Stimulated activated CD4-positive, alpha-beta T cell treated with anti-CD3 and anti-CD28 coated beads, Interleukin-1b, Interleukin-23, amount 100 ng/mL, for 24 hours (primary cell): Measurements from ENCODE around the gene SSUH2.
"Not testable (repeated sequence)": the region's sequence is repeated elsewhere in the genome, so short reads cannot be mapped to it uniquely, and the experiment has no call there.

Experiments used
- DNase-seq, 4 experiments: peaks; one replicate each; pipeline ENCODE4 v3.0.0-alpha.2; 2020; ENCODE audit warnings: low read depth in 4 of 4, low spot score in 1 of 4

The SSUH2 gene, protein sequence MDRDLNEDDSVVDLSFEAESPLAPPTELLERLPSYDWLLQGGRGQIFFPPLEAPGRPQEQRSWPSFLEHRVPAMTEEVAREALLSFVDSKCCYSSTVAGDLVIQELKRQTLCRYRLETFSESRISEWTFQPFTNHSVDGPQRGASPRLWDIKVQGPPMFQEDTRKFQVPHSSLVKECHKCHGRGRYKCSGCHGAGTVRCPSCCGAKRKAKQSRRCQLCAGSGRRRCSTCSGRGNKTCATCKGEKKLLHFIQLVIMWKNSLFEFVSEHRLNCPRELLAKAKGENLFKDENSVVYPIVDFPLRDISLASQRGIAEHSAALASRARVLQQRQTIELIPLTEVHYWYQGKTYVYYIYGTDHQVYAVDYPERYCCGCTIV

DNA sequence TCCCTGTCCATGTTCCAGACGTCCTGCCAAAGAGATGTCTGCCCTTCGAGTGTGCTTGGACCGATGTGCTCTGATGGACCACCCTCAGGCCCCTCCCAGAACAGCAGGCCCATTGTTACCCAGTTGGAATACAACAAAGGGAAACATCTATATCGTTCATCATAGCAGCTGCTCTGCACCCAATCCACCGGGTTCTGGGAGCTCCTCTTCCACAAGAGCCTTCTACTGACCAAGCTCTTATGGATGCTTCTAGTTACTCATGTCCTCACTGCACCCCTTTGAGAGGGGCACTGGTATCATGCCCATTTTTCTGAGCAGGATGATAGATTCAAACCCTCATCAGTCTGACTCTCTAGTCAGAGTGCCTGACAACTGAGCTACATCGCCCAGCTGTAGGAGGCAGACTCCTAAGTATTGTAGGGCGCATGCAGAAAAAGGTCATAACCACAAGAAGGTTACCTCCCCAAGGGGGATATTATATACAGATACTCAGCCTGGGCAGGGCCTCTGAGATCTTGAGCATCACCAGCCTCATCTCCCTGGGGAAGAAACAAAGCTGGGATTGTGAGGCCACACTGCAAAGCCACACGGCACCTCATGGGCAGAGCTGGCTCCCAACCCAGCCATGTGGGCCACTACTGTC, at the start of gene SSUH2:
SSUH2 (minus strand) TSS at position 51 of the 643 bp plus-strand sequence; CDS start at position 11, 40 bp downstream.
- no peak for DNase-seq

GRCh38 chr3:8691295-8691694, 46.7 kb upstream of the SSUH2 start:
- DNase-seq: not testable (repeated sequence)

DNA sequence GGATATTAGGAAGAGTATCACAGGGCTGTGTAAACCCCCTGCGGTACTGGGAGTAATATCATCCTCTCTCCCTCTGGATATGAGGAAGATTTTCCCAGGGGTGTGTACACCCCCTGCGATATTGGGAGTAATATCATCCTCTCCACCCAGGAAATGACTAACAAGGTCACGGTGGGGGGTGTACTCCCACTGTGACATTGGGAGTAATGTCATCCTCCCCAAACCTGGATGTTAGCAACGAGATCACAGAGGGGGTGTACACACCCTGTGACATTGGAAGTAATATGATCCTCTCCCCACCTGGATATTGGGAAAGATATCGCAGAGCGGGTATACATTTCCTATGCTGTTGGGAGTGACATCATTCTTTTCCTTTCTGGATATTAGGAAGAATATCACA, 40.4 kb upstream of the SSUH2 start:
- DNase-seq: not testable (repeated sequence)

DNA sequence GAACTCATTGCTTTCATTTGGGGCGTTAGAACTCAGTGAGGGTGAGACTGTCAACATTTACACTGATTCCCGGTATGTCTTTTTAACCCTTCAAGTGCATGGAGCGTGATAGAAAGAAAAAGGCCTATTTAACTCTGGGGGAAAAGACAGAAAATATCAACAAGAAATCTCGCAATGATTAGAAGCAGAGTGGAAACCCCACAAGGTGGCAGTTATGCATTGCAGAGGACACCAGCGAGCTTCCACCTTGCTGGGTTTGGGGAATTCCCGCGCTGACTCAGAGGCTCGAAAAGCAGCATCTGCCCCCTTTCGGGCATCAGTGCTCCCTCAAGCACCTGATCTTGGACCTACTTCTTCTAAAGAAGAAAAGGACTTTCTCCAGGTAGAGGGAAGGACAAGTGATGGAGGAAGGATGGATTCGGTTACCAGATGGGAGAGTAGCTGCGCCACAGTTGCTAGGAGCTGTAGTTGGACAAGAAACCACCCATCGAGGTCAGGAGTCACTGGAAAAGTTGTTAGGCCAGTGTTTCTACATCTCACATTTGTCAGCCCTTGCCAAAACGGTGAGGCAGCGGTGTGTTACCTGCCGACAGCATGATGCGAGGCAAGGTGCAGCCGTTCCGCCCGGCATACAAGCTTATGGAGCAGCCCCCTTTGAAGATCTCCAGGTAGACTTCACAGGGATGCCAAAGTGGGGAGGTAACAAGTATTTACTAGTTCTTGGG, 38.4 kb upstream of the SSUH2 start:
- DNase-seq: not testable (repeated sequence)

GRCh38 chr3:8681881-8682538, 37.4 kb upstream of the SSUH2 start:
- DNase-seq: not testable (repeated sequence)

GRCh38 chr3:8681349-8681748, 36.8 kb upstream of the SSUH2 start:
- no peak for DNase-seq

GRCh38 chr3:8679817-8680553, 35.4 kb upstream of the SSUH2 start:
- DNase-seq: not testable (repeated sequence)

DNA sequence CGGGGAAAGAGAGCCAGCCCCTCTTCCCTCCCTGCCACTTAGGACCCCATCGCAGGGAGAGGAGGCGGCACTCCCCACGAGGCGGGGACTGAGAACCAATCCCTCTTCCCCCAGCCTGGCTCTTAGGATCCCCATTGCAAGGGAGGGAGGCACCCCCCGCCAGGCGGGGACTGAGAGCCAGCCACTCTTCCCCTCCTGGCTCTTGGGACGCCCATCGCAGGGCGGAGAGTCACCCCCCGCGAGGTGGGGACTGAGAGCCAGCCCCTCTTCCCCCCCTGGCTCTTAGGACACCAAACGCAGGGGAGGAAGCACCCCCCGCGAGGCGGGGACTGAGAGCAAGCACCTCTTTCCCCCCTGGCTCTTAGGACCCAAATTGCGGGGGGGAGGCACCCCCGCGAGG, 34.2 kb upstream of the SSUH2 start:
- DNase-seq: no peak

- DNase-seq: not testable (repeated sequence)
Measured at GRCh38 chr3:8677258-8677657, 32.7 kb upstream of the SSUH2 start.

GRCh38 chr3:8675591-8675990, 31.0 kb upstream of the SSUH2 start:
- DNase-seq: not testable (repeated sequence)

- DNase-seq: no peak
Measured at GRCh38 chr3:8673083-8673737, 28.6 kb upstream of the SSUH2 start.

GRCh38 chr3:8669019-8669418, 24.4 kb upstream of the SSUH2 start:
- DNase-seq: no peak

DNA sequence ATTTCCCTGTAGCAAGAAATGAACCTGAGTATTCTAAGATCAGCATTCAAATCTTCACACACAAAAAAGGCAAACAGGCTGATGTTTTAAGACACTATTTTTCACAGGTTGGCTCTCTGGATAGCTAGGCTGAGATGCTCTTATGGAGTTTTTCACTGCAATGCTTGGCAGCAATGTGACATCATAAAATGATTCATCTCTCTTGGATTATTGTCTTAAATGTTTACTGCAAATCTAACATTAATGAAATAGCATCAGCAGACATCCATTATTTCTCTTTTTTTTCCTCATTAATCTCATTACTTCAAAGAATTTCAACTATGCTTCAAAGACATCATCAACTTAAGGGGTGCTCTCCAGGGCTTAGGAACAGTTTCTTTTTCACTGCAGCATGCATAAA, 23.6 kb upstream of the SSUH2 start:
- no peak for DNase-seq

- no peak for DNase-seq
Measured at GRCh38 chr3:8667463-8668091, 23.0 kb upstream of the SSUH2 start.

DNA sequence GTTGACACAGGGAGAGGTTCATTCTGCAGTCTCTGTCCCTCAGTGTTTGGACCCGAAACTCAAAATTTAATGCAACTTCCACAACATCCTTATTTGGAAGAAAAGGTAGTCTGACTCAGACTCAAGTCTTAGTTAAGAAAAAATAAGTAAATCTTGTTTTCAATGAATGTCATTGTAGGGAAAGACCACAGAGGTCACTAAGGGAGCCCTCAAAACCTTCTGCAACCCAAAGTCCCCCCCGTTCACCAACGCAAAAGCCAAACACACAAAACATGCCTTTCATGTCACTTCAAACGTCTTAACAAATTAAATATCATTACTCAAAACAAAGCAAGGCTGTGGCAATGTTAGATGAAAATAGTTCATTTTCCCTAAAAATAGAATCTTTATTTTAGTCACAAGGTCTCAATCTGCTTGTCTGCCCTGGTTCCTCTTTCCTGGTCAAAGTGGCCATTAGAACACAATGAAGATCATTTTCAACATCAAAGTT, 20.9 kb upstream of the SSUH2 start:
- DNase-seq: no peak

DNA sequence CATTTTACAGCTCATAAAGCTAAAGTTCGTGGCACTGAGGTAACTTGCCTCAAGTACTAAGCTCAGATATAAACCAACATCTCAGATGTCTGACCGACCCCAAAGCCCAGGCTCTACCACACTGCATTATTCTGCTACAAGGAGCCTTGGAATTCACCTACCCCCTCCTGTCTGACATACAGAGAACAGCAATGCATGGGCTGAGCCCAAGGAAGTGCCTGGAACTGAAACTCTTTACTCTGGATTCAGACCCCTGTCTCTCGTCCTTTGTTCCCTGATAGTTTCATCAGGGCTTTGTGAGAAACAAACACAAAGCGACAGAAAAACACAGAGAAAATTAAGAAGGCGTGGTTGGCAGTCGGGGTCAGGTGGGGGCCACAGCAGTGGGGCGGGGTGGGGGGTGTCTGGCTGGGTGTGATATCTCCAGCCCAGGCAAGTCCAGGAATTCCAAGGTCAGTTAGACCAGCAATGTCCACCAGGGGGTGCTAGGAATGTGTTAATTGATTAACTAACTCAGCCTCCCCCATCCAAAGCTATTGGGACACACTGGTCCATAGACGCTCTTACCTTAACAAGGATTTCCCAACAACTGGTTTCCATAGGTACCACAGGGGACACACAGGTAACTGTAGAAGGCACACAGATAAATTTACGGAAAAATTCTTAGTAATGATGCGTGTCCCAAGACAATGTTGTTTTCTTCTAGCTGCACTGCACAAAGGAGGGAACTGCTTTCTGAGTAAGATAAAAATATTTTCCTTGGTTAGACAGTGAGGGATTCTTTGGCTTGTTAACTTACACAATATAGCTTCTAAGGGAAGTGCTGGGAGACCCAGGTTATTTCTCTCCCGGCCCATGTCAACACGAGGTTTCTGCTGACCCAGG, 18.8 kb upstream of the SSUH2 start:
- DNase-seq: peak; percentile 2 to 33 (median 13)

- no peak for DNase-seq
Measured at GRCh38 chr3:8662594-8662993, 18.0 kb upstream of the SSUH2 start.
